Stimulated activated CD8-positive, alpha-beta memory T cell treated with anti-CD3 and anti-CD28 coated beads, Interleukin-12 subunit alpha, Interleukin-12 subunit beta, amount 100 ng/mL, for 24 hours (primary cell): ENCODE results near the gene YBEY.
"Not testable (repeated sequence)": the region's sequence is repeated elsewhere in the genome, so short reads cannot be mapped to it uniquely, and the experiment has no call there.

Source experiments
- DNase-seq: peaks from one replicate; pipeline ENCODE4 v3.0.0-alpha.2; 2020; ENCODE audit errors: extremely low read depth

The YBEY gene, protein sequence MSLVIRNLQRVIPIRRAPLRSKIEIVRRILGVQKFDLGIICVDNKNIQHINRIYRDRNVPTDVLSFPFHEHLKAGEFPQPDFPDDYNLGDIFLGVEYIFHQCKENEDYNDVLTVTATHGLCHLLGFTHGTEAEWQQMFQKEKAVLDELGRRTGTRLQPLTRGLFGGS

DNA sequence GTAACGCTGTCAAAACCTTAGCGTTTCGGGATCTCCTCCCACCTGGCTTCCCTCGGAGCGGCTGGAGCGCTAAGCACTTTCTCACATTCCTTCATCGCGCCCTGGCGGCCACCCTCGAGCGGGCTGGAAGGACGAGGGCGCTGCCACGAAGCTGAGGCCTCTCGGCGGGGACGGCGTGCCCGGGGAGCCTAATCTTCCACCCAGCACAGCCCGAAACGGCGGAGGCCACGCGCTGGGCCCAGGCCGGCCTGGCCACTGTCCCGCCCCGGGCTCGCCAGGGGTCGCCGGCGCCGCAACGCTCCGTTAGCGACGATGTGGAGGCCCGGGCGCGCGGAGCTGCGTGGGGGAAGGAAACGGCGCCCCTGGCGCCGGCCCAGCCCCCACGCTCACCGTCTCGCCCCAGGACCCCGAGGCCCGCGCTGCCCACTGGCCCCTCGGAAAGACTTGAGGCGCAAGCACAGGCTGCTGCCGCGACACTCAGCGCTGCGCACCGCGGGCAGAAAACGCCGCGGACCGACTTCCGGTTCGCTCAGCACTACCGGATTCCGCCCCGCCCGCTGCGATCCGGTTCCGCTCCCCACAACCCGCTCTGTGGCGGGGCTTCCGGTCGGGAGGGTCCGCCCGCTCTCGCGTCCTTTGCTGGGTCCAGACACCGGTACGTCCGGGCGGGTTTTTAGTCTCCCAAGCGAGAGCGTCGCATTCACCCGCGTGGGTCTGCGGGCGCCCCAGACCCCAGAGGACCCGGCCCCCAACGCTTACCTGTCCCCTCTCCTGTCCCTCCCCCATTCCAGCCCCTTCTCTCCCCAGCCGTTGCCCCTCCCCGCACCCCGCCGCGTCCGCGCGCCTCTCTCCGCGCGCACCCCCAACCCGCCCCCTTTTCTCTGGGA lies at the start of gene YBEY:
Gene YBEY, plus strand, starts transcription at position 582 of the 887 bp plus-strand sequence. CDS start 572 bp downstream, outside the sequence.
- peak; percentile 69 for DNase-seq

DNA sequence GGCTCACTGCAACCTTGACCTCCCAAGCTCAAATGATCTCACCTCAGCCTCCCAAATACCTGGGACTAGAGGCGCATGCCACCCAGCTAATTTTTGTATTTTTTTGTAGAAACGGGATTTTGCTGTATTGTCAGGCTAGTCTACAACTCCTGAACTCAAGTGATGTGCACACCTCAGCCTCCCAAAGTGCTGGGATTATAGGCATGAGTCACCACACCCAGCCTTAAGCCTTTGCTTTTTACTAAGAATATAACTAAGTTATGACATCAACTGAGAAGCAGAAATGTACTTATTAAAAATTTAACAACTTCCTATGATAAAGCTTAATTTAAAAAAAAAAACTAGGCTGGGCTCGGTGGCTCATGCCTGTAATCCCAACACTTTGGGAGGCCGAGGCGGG lies 48.7 kb upstream of the YBEY start:
- no peak for DNase-seq

DNA sequence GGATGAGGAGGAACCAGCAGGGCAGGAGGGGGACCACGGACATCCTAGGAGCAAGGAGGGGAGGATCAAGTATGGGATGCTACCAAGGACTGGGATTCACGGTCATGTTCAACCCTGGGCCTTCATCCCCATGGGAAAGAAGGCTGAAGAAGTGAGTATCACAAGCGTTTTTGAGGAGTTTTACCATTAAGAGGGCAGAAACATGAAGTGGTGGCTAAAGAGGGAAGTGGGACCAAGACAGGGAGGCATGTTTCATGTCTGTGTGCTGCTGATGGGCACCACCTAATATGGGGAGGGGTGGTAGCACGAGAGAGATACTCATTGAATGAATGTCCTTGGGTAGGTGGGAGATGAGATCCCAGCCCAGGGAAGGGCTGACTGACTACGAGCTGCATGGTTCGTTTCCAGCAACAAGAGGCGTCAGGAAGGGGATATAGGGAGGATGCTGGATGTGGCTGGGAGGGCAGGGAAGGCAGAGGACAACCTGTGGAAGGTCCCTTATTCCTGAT lies 46.3 kb upstream of the YBEY start:
- DNase-seq, result no peak

DNA sequence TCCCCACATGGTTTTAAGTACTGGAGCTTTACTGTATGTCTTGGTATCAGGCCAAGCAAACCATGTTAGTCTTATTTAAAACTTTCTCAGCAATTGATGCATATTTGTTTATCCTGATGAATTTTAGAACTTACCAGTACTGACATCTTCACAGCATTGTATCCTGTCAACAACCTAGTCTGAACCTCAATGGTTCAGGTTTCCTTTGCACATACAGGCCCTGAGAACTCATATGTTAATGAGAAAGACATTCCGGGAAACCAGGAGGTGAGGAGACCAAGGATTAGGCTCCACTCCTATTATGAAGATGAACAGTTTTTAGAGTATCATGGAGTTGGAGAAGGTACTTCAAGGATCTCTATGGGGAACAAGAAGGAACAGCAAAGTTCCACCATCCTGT lies 44.6 kb upstream of the YBEY start:
- DNase-seq, result not testable (repeated sequence)

DNA sequence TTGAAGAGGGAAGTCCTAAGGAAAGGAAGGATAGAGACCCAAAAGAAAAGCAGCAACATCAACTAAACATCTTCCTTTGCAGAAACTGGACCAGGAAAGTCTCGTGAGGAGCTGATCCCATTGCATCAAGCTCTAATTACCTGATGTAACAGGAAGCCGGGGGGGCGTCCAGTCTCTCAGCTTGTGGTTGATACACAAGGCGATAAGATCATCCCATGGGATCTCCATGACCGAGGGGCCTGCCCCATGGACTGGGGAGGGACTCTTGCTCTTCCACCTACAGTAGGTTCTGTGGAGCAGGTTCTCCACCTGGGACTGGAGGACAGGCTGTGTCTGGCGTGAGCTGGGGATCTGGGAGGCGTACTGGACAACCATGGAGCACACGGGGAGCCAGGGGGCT lies 42.8 kb upstream of the YBEY start:
- DNase-seq, result no peak

DNA sequence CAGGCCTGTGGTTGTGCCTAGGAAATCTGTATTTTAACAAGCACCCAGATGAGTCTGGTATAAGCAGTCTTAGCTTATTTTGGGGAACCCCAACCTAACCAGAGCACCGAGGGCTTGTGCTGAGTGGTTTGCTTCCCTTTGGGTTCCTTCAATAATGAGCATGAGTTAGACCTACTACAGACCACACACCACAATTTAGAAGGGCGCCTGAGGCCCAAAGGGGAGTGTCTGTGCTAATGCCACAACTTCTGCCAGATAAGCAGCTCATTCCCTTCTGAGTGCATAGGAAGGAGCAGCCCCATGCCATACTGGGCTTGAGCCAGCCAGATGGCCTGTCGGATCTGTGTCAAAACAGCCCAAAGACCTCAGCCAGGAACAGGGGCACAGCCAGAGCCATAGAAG lies 42.2 kb upstream of the YBEY start:
- DNase-seq, result no peak

DNA sequence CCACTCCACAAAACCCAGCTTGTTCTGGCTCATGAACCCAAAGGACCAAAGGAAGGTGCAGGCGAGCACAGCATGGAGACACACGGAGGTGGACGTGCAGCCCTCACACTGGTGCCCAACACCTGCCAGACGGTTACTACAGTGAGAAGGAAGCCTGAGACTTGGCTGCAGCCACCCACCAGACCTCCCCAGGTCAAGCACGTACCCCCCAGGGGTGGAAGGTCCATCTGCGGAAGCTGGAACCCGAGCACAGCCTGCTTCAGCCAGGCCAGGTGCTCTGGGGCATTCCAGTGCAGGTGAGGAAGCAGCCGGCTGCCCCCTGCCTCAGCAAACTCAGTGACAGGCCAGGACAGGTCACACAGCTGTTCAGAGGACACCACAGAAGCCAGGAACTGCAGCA lies 41.5 kb upstream of the YBEY start:
- DNase-seq, result no peak

DNA sequence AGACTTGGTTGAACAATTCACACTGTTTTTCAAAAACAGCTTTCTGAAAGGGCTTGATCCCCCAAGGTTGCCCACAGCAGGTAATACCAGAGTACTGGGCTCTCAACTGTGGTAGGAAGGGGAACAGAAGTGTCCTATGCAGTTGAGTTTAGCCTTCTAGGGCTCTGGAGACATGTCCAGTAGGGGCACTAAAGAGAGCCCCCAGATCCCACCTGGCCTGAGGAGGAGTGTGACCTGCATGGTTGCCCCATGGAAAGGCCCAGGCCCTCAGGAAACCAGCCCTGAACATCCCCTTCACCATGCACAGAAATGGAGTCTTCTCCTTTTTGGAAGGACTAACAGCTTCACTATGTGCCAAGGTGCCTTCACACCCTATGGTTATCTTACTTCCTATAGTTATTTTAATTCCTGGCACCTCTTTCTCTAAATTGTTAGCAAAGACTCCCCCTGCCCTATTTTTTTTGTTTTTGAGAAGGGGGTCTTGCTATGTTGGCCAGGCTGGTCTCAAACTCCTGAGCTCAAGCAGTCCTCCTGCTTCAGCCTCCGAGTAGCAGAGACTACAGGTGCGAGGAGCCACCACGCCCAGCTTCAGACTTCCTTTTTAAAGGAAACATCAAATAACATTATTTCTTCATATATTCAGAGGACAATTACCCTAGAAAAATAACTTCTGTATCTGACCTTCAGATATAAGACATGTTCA lies 40.8 kb upstream of the YBEY start:
- DNase-seq, result no peak

DNA sequence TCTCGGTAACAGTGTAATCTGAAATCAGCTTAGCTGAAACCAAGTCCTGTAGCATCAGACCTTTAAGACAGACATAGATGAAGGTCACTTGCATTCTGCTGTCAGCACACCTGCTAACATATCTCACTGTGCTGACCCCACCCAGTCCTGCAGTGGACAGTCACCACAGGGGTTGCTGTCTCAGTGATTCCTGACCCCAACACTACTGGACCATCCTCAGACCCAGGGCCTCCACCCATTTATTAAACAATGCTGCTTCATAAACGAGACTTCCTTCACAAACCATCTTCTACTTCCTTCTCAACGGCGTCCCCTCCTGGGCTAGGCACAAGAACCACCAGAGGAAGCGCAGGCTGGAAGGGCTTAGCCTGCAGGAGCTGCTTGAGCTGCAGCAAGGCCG lies 39.8 kb upstream of the YBEY start:
- DNase-seq, result no peak

DNA sequence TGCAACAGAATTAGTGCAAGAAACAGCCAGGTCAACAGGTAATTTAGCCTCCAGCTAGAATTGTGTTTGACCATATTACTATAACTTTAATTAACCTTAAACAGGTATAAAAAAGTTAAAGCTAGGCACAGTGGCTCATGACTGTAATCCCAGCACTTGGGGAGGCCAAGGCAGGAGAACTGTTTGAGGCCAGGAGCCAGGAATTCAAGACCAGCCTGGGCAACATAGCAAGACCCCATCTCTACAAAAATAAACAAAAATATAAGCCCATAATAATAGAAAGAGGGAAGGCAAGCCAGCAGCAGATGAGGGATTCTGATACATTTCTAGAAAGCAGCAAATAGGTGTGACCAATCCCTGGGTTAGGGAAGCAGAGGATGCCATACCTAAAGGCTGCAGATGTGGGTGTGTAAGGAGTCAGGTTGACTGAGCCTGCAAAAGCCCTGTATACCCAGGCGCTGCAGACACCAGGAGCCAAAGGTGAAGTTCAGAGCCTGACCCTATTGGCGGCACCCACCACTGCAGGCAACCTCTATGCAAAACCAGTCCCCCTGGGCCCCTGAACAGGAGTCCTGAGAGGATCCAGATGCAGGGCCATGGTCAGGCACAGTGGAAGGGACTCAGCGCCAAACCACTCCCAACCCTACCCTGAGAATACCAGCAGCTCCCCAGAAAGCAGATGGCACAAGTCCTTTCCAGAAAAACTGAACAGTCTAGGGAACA lies 38.3 kb upstream of the YBEY start:
- no peak for DNase-seq

DNA sequence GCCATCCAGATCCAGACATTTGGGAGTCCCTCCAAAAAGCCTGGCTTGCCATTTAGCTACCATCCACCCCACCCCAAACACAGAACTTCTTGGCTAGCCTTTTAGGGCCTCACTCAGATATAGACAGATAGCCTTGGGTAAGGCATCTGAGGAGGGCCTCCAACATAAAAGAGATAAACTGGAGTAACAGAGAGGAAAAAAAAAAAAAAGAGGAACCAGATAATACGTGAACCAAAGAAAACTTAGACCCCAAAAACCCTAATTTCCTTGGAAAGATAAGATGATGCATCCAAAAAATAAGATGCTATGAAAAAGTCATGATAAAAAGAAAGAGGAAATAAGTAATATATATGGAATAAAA lies 37.7 kb upstream of the YBEY start:
- no peak for DNase-seq

DNA sequence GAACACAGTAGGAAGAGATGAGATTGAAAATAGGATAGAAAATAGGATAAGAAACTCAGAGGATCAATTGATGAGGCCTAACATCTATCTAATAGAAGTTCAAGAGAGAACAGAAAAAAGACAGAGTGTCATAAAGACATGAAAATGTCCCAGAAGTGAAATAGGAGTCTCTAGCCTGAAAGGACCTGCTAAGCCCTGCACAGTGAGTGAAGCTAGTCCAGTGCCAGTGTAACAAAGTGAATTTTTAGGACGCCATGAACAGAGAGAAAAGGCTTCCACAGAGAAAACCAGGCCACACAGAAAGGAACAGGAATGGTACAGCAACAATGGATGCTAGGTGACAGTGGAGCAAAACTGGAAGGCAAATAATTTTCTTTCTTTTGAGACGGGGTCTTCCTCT lies 37.3 kb upstream of the YBEY start:
- no peak for DNase-seq

DNA sequence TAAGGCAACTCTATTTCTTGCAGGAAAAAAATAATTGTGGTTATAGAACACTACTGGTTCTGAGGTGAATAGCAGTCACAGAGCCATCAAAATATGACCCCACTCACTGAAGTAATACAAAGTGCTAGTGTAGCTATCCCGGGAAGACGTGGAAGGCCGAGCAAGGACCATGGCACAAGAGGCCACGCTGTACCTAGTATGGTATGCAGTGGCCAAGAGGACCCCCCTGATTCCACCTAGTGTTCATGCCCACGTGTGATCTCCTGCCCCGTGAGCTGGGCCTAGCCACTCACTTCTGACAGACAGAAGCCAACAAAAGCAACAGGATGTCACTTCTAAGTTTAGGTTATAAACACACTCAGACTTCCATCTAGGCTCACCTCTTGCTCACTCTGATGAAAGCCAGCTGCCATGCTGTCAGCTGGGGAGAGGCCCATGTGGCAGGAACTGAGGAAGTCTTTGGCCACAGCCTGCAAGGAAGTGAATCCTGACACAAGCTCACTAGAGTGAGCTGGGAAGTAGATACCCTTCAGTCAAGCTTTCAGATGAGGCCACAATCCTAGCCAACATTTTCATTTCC lies 35.9 kb upstream of the YBEY start:
- no peak for DNase-seq

DNA sequence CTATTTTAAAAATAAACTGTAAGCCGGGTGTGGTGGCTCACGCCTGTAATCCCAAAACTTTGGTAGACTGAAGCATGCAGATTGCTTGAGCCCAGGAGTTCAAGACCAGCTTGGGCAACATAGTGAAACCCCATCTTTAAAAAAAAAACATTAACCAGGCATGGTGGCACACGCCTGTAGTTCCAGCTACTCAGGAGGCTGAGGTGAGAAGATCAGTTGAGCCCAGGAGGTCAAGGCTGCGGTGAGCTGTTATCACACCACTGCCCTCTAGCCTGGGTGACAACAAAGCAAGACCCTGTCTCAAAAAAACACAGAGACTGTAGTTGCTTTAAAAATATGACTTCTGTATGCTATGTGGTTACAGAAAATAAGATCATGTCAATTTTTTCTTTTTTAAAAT lies 33.3 kb upstream of the YBEY start:
- DNase-seq, result no peak

DNA sequence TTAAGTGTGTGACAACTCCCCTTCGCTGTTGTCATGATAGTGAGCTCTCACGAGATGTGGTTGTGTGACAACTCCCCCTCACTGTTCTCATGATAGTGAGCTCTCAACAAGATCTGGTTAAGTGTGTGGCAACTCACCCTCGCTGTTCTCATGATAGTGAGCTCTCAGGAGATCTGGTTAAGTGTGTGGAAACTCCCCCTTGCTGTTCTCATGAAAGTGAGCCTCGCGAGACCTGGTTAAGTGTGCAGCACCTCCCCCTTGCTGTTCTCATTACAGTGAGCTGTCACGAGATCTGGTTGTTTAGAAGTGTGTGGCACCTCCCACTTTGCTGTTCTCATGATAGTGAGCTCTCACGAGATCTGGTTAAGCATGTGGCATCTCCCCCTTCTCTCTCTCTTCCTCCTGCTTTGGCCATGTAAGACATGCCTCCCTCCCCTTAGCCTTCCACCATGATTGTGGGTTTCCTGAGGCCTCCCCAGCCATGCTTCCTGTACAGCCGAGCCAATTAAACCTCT lies 32.5 kb upstream of the YBEY start:
- DNase-seq, result no peak

DNA sequence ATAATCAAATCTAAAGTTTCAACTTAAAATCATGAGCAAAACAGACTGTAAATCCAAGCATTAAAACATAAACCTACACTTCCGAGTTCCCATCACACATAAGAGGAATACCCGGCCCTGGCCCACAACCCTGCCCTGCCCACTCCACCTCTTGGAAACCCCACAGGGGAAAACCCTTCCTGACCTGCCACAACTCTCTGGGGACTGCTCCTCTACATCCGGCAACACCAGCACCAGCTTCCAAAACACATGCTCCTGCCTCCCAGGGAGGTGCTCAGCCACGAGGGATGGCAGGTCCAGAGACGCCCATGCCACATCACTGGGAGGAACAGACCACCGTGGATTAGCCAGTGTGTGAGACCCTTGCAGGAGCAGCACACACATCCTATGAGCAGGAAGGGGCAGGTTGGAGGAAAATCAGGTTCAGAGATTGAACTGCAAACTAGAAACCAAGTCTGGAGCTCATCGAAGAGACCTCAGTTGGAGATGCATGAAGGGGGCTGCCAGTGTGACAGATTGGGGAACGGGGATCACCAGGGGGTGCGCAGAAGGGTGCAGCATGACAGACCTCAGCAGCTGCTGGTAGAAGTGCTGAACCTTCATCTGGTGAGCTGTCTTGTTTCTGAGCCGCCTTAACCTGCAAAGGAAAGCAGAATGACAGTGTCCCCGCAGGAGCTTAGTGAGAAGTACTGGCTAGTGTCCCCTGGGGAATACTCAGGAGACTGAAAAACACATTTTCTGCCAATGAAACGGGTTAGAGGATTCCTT lies 31.8 kb upstream of the YBEY start:
- DNase-seq, result no peak

DNA sequence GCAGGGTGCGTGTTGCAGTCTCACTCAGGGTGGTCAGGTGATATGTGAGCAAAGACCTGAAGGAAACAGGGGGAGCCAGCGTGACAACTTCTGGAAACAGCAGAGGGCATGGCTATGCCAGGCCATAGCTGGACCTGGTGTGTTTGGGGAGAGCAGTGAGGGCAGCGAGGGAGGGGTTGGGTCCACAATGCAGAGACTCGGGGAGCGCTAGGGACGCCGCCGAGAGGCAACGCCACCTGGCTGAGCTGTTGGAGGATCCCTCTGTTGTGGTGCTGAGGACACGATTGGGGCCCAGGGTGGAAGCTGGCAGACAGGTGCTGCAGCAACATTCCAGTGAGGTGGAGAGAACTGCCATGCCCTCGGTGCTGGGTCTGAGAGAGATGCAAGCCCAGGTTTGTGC lies 31.0 kb upstream of the YBEY start:
- no peak for DNase-seq

DNA sequence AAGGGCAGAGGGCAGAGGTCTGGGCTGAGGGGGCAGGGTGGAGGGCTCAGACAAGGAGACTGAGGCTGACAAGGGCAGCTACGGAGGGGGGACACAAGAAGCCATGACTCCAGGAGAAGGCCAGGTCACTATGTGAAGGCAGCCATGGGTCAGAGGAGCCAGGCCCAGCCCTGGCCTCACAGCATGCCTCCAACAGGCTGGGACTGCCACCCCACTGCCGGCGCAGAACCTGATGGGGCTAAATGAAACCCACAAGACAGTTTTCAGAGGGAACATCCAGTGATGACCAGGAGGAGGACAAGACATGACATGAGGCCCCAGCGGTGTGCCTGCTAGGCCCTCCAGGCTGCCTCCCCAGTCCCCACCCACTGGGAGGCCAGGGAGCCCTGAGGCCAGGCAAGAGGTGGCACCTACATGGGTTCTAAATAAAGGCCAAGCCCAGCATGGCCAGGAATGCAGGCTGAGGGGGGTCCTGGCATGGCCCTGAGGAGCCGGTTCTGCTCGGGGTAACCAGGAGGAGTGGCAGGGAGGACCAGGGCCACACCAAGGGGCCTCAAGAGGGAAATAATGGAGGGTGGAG lies 30.3 kb upstream of the YBEY start:
- DNase-seq, result no peak

DNA sequence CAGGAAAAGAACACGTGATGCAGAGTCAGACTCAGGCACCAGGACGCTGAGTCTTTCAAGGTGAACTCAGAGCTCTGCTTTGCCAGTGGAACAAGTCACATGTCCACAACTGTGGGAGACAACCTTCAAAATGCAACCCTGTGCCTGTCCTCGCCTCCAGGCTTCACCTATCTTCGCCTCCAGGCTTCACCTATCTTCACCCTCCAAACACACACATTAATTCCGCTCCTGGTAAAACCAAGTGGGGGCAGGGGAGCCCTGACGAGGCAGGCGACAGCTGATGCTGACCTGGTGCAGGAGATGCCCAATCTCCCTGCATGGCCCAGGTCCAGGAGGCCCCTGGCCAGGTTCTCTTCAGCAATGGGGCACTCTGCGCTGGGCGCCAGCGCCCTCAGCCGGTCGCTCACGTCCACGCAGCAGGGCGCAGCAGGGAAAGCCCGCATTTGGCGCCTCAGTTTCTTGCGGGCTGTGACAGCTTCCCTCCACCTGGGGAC lies 29.6 kb upstream of the YBEY start:
- DNase-seq, result no peak

DNA sequence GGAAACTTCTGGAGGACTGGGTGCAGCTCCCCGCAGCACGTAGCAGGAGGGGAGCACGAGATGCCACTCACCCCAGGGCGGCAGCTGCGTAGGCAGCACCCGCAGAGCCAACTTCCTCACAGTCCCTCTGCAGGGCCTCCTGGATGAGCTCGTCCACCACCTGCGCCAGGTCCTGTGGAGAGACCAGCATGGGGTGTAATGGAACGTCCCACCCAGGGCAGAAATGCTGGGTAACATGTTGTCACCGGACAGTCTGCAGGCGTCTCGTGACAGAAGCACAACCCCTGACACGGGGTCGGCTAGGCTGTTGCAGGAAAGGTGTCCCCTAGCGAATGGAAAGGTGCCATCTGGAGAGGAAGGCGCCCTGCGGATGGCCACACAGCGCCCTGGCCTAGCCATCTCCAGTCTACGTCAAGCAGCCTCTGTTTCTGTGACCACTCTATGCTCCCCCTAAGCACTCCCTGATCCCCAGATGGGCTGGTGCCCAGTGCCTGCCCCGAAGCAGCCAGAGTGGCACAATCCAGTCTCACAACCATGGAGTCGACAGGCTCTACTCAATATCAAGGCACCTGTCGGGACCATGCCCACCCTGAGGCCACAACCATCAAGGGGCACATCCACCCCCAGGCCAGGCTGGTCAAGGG lies 22.0 kb upstream of the YBEY start:
- no peak for DNase-seq
